Frontal cortex (tissue), 1 donor: Measurements from ENCODE around the gene SCAF4. TPM values are rescaled to one million over a fixed set of nuclear protein-coding genes. Genes with fewer than 3 reads are reported as not detected.

Experiments
- small RNA-seq: library from RNA; depleted of rRNA; stranded (forward); fragments of <200 nt; gene quantifications from one replicate; pipeline ENCODE3, GENCODE V24; 2014
- total RNA-seq: library from RNA; depleted of rRNA; stranded (reverse); fragments of >200 nt; gene quantifications from one replicate; pipeline ENCODE4 v1.2.3, GENCODE V29; 2014

SCAF4 gene
- total RNA-seq, 1 donor from 2014 or later = 5.7 TPM

Small RNA genes lying within 50 kb of the gene (small RNA-seq; reads per million reads assigned to genes)
- not detected for gene RF01241

Other genes starting within 250 kb of the SCAF4 start
- gene SOD1, start 72.4 kb downstream of the SCAF4 start, total RNA-seq = 103 TPM
- 7.7 TPM for gene HUNK, start 140.9 kb upstream of the SCAF4 start, total RNA-seq